Fibroblast of lung (primary cell): ENCODE data around the gene RNF20.

ENCODE experiments used
- EZH2 ChIP-seq: IDR thresholded peaks from 2 replicates; pipeline ENCODE4 v1.5.1; 2012; ENCODE audit warnings: low read length, control low read depth, mild to moderate bottlenecking; ENCODE audit errors: missing control alignments
- TF ChIP-seq, protein P1 (sequence below), 2 donors: IDR thresholded peaks in 1 of 2; conservative IDR thresholded peaks in 1 of 2; 1 replicate in 1 of 2; 2 replicates in 1 of 2; pipeline ENCODE4 v1.5.1; 2011 to 2012; ENCODE audit warnings: low read length in 2 of 2, control low read depth in 1 of 2, inconsistent platforms in 1 of 2, low read depth in 1 of 2, mild to moderate bottlenecking in 1 of 2

DNA sequence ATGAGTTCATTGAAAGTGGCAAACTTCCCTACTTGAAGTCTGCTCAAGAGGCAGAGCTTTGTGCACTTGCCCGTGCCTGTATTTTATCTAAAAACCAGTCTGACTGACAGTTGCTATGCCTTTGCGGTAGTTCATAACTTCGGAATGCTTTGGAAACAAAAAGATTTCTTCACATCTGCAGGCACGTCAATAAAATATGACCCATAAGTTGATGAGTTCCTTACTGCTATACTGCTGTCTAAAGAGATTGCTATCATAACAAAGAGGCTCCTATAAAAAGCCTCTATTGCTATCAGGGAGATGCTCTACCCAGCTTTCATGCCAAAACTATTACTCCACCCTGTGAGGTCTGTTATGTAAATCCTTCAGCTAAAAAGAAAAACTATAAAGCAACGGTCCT is 25.4 kb upstream of the RNF20 start:
- TF ChIP-seq, protein P1, sequence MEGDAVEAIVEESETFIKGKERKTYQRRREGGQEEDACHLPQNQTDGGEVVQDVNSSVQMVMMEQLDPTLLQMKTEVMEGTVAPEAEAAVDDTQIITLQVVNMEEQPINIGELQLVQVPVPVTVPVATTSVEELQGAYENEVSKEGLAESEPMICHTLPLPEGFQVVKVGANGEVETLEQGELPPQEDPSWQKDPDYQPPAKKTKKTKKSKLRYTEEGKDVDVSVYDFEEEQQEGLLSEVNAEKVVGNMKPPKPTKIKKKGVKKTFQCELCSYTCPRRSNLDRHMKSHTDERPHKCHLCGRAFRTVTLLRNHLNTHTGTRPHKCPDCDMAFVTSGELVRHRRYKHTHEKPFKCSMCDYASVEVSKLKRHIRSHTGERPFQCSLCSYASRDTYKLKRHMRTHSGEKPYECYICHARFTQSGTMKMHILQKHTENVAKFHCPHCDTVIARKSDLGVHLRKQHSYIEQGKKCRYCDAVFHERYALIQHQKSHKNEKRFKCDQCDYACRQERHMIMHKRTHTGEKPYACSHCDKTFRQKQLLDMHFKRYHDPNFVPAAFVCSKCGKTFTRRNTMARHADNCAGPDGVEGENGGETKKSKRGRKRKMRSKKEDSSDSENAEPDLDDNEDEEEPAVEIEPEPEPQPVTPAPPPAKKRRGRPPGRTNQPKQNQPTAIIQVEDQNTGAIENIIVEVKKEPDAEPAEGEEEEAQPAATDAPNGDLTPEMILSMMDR (conservative IDR thresholded peaks at IDR 0.05 in 1 of 2, IDR thresholded peaks at IDR 0.05 in 1 of 2; ENCODE audit: low read depth in 1 of 2, low read length in 2 of 2), result no peak
- TF ChIP-seq EZH2, result no peak
